Gastrocnemius medialis (tissue), 4 donors: Measurements from ENCODE around the gene MAP2. TPM values are rescaled to one million over a fixed set of nuclear protein-coding genes. Genes with fewer than 3 reads are reported as not detected.
"Not testable (repeated sequence)": the region's sequence is repeated elsewhere in the genome, so short reads cannot be mapped to it uniquely, and the experiment has no call there.

ENCODE experiments used
- ATAC-seq, 2 donors: fragments of 150-250 bp; one replicate each; pipeline ENCODE4 v1.9.1; 2016
- DNase-seq, 2 donors: peaks; one replicate each; pipeline ENCODE4 v3.0.0-alpha.2; 2019
- H3K27ac ChIP-seq, 4 donors: fragments of 200-600 bp; sonication (generic); 1 replicate in 1 of 4; 2 replicates in 3 of 4; pipeline ENCODE4 v1.5.1; 2016 to 2018; ENCODE audit warnings: mild to moderate bottlenecking in 2 of 4, moderate library complexity in 1 of 4
- H3K27me3 ChIP-seq, 3 donors: fragments of 200-600 bp; sonication (generic) in 2 of 3; 1 replicate in 1 of 3; 2 replicates in 2 of 3; pipeline versions ENCODE4 v1.5.1 to v1.6.0; 2016 to 2019; ENCODE audit warnings: mild to moderate bottlenecking in 1 of 3, moderate library complexity in 1 of 3
- H3K36me3 ChIP-seq, 2 donors: fragments of 200-600 bp; sonication (generic) in 1 of 2; one replicate each; pipeline ENCODE4 v1.5.1; 2017 to 2018
- H3K4me1 ChIP-seq, 2 donors: fragments of 200-600 bp; sonication (generic) in 1 of 2; one replicate each; pipeline ENCODE4 v1.5.1; 2016 to 2017; ENCODE audit warnings: mild to moderate bottlenecking in 2 of 2
- H3K4me3 ChIP-seq, 4 donors: fragments of 200-600 bp; sonication (generic) in 3 of 4; 1 replicate in 1 of 4; 2 replicates in 3 of 4; pipeline ENCODE4 v1.5.1; 2016 to 2019; ENCODE audit warnings: mild to moderate bottlenecking in 2 of 4
- H3K9me3 ChIP-seq, 3 donors: fragments of 200-600 bp; sonication (generic) in 2 of 3; 1 replicate in 1 of 3; 2 replicates in 2 of 3; pipeline ENCODE4 v1.5.1; 2016 to 2019
- CTCF ChIP-seq, 5 experiments: fragments of 450-650 bp in 3 of 5; fragments of 200-600 bp in 2 of 5; sonication (generic) in 2 of 5; IDR thresholded peaks in 4 of 5; conservative IDR thresholded peaks in 1 of 5; 1 replicate in 4 of 5; 2 replicates in 1 of 5; pipeline ENCODE4 v1.5.1; 2016 to 2019; ENCODE audit warnings: antibody characterized with exemption in 5 of 5, mild to moderate bottlenecking in 3 of 5, moderate library complexity in 3 of 5
- POLR2A ChIP-seq, 2 donors: fragments of 450-650 bp; IDR thresholded peaks; one replicate each; pipeline ENCODE4 v1.6.1; 2017; ENCODE audit warnings: antibody characterized with exemption in 2 of 2, mild to moderate bottlenecking in 2 of 2, moderate library complexity in 2 of 2
- in situ Hi-C, 4 donors: fragments of 200-750 bp; cut with MboI; loops; one replicate each; pipeline versions ENCODE4 v1.15.0 to v1.8.0; 2017; ENCODE audit warnings: low sequenced_read_pairs in 4 of 4
- intact Hi-C: fragments of 100-400 bp; cut with DNase I; formaldehyde crosslinking; loops from one replicate; pipeline ENCODE4 v1.15.1; 2023; ENCODE audit warnings: low total_unique reads
- total RNA-seq, 4 donors: library from RNA; depleted of rRNA; stranded (reverse); fragments of >200 nt; gene quantifications; one replicate each; pipeline versions ENCODE4 v1.1.0 to v1.2.3, GENCODE V29; 2016

MAP2 gene
- total RNA-seq, 4 donors from 2014 or later: 1.8 to 2.7 (median 2.2) TPM

DNA sequence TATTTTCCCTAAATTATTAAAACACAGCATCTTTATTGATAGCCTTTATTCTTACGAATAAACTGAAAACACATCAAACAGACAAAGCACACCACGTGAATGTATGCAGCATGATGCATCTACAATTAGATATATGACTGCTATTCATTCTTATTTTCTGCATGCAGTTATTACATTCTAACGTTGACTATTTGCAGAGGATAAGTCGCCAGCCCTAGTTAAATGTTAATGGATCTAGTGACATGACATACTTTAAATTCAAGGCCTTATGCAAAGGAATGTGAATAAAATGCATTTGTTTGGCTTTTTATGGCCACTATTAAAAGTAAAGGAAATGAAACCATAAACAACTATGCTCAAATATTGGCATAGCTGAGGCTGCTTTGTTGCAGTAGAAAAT, 172.4 kb downstream of the MAP2 start:
- H3K27me3 ChIP-seq: no peaks in the 10 kb centered on the region
- intact Hi-C loops (no loop called here), in situ Hi-C loops (loop anchor here in 1 of 4 donors (25.0 kb wide), 1 partner anchor 259 kb away; no protein-coding TSS in a partner anchor)
- no peak for ATAC-seq
- TF ChIP-seq CTCF (IDR thresholded peaks at IDR 0.05 in 4 of 5, conservative IDR thresholded peaks at IDR 0.05 in 1 of 5) (no peak), POLR2A (IDR thresholded peaks at IDR 0.05) (no peak)
- H3K36me3 ChIP-seq: no peaks in the 10 kb centered on the region
- no peak for DNase-seq
- H3K4me3 ChIP-seq: no peak overlapping the region
- no peaks in the 10 kb centered on the region for H3K9me3 ChIP-seq
- no peak overlapping the region for H3K27ac ChIP-seq
- no peaks in the 10 kb centered on the region for H3K4me1 ChIP-seq

GRCh38 chr2:209598227-209598626, 174.4 kb downstream of the MAP2 start:
- H3K4me3 ChIP-seq, H3K36me3 ChIP-seq, DNase-seq, H3K27me3 ChIP-seq, intact Hi-C loops, H3K27ac ChIP-seq, H3K9me3 ChIP-seq, H3K4me1 ChIP-seq, ATAC-seq: not testable (repeated sequence)
- in situ Hi-C loops: loop anchor here in 1 of 4 donors (25.0 kb wide), 1 partner anchor 261 kb away; no protein-coding TSS in a partner anchor

DNA sequence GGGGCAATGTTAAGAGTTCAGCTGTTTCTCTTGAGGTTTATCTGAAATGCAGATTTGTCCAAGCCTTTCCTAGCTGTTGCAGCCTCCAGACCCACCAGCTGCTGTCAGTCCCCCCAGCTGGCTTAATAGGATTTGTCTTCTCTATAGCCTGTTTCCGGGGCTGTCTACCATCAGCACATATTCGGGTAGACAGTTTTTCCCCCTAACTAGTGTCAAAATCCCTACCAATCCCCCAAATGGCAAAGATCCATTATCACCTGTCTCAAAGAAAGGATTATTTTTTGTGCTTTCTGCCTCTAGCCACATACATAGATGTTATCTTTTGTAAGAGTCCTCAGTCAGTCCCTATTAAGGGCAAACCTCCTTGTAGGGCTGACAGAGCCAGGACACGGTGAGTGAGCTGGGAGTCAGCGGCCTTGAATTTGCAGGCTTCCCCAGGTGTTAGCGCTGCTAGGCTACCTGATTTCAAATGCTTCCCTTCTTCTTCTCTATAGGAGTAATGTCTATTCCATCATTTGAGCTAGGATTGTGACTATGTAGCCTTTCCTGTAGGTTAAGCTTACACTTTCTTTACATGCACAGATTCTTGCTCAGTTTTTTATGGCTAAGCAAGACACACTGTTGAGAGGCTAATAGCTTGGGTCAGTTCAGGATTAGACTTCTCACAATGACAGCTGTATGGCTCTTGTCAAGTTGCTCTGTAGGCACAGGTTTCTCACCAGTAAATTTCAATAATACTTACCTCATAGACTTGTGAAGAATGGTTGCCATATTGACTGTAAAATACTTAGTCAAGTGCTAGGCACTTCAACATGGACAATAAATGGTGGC, 176.7 kb downstream of the MAP2 start:
- TF ChIP-seq CTCF (IDR thresholded peaks at IDR 0.05 in 4 of 5, conservative IDR thresholded peaks at IDR 0.05 in 1 of 5) (no peak), POLR2A (IDR thresholded peaks at IDR 0.05) (no peak)
- ATAC-seq: no peak
- no peaks in the 10 kb centered on the region for H3K36me3 ChIP-seq
- in situ Hi-C loops (no loop called here), intact Hi-C loops (no loop called here)
- H3K27me3 ChIP-seq: no peaks in the 10 kb centered on the region
- H3K4me3 ChIP-seq: no peak overlapping the region
- DNase-seq: no peak
- H3K4me1 ChIP-seq: no peaks in the 10 kb centered on the region
- no peak overlapping the region for H3K27ac ChIP-seq
- no peaks in the 10 kb centered on the region for H3K9me3 ChIP-seq

DNA sequence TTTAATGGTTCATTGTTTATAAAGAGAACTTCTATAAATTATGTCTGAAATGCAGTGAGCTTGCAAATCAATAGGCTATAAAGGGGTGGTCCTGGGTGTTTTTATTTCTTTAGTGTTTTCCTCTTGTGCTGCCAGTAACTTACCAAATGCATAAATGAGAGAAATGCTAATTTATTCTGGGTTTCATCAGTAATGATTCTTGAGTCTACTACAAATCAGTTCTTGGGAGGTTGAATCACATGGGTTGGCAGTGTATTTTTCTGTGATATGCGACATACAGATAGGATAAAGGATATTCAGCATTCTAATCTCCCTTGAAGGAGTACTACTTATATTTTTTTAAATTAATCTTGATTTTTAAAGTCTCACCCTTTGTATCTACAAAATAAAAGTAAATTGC, 177.7 kb downstream of the MAP2 start:
- intact Hi-C loops: no loop called here
- Histone ChIP-seq H3K27me3 (no peaks in the 10 kb centered on the region), H3K27ac (no peak overlapping the region), H3K9me3 (no peaks in the 10 kb centered on the region), H3K36me3 (no peaks in the 10 kb centered on the region), H3K4me1 (no peaks in the 10 kb centered on the region), H3K4me3 (no peak overlapping the region)
- TF ChIP-seq POLR2A (IDR thresholded peaks at IDR 0.05) (no peak), CTCF (IDR thresholded peaks at IDR 0.05 in 4 of 5, conservative IDR thresholded peaks at IDR 0.05 in 1 of 5) (no peak)
- DNase-seq (no peak), ATAC-seq (no peak)
- in situ Hi-C loops: no loop called here

GRCh38 chr2:209602259-209602658, 178.4 kb downstream of the MAP2 start:
- H3K36me3 ChIP-seq: no peaks in the 10 kb centered on the region
- H3K4me3 ChIP-seq: no peak overlapping the region
- TF ChIP-seq CTCF (IDR thresholded peaks at IDR 0.05 in 4 of 5, conservative IDR thresholded peaks at IDR 0.05 in 1 of 5): no peak
- TF ChIP-seq POLR2A (IDR thresholded peaks at IDR 0.05): no peak
- H3K9me3 ChIP-seq: no peaks in the 10 kb centered on the region
- H3K27ac ChIP-seq: no peak overlapping the region
- ATAC-seq (no peak), DNase-seq (no peak)
- intact Hi-C loops (no loop called here), in situ Hi-C loops (no loop called here)
- H3K27me3 ChIP-seq: no peaks in the 10 kb centered on the region
- H3K4me1 ChIP-seq: no peaks in the 10 kb centered on the region
